GM20431 (cell line): Measurements from ENCODE around the gene CFAP43.
"Not testable (repeated sequence)": the region's sequence is repeated elsewhere in the genome, so short reads cannot be mapped to it uniquely, and the experiment has no call there.

Experiments
- in situ Hi-C: fragments of 300-500 bp; cut with MseI, MboI; formaldehyde crosslinking; loops from one replicate; pipeline ENCODE4 v1.15.0; 2020; ENCODE audit warnings: low sequenced_read_pairs; ENCODE audit not compliant: unreplicated experiment

Gene CFAP43

DNA sequence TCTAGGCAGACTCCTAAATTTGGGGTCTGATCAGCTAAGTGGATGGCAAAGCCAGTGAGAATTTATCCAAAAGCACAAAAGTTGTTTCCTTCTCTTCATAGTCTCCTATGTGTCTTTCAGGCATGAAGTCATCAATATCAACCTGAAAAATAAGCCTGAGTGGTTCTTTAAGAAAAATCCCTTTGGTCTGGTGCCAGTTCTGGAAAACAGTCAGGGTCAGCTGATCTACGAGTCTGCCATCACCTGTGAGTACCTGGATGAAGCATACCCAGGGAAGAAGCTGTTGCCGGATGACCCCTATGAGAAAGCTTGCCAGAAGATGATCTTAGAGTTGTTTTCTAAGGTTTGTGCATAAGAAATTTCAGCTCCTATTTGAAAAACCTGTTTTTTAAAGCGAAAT is 27.3 kb upstream of the CFAP43 start:
- in situ Hi-C loops = no loop called here

DNA sequence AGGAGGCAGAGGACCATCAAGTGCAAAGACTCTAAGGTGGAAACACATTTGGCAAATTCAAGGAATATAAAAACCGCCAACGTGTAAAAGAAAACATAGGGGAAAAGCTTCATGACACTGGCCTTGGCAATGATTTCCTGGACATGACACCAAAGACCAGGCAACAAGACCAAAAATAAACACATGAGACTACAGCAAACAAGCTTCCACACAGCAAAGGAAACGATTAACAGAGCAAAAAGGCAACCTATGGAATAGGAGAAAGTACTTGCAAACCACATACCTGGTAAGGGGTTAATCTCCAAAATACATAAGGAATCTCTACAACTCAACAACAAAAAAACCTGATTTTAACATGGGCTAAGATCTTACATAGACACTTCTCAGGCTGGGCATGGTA is 26.0 kb upstream of the CFAP43 start:
- in situ Hi-C loops = no loop called here

DNA sequence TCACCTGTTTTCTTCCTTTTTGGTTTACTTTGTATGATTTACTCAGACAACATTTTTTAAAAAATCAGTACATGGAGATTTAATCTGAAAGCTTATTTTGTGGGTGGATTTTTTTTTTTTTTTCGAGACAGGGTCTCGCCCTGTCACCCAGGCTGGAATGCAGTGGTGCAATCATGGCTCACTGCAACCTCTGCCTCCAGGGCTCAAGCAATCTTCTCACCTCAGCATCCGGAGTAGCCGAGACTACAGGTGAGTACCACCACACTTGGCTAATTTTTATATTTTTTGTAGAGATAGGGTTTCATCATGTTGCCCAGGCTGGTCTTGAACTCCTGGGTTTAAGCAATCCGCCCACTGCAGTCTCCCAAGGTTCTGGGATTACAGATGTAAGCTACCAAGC is 25.1 kb upstream of the CFAP43 start:
- in situ Hi-C loops = no loop called here

DNA sequence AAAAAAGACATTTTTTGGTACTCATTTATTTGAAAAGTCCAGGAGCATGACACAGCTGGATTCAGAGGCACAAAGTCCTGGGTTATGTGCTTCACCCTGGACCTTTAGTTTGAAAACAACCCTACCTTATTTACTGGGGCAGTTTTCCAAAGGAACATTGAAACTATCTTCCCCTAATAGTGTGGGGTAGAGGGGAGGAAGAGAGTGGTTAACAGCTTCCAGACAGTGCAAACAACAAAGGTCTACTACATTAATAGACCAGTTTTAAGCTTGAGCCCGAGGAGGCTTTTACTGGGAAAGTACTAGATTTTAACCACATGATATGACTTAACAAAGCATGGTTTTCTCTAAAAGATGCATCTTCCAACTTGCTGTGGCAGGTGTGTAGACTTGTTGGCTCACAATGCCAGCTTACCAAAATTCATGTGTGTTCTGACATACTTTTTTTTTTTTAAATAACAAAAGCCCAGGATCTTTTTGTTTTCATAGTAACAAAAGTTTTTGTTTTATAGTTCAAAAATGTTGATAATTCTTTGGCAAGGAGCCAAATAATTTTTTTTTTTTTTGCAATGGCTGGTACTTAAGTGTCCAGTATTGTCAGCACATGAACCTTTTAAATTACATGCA is 24.3 kb upstream of the CFAP43 start:
- in situ Hi-C loops = no loop called here

- in situ Hi-C loops = no loop called here
Measured at GRCh38 chr10:104255311-104255981, 23.3 kb upstream of the CFAP43 start.

GRCh38 chr10:104254493-104255310 is 22.5 kb upstream of the CFAP43 start, which contains the start of gene GSTO1:
TSS of gene GSTO1 (plus strand) at chr10:104254892. CDS start at chr10:104254929, 37 bp downstream.
- in situ Hi-C loops = no loop called here

- in situ Hi-C loops = no loop called here
Measured at GRCh38 chr10:104253606-104254410, 21.6 kb upstream of the CFAP43 start.

- in situ Hi-C loops = no loop called here
Measured at GRCh38 chr10:104253106-104253505, 20.9 kb upstream of the CFAP43 start.

- in situ Hi-C loops = no loop called here
Measured at GRCh38 chr10:104252368-104252767, 20.2 kb upstream of the CFAP43 start.

GRCh38 chr10:104251443-104251842 is 19.3 kb upstream of the CFAP43 start:
- in situ Hi-C loops = no loop called here

DNA sequence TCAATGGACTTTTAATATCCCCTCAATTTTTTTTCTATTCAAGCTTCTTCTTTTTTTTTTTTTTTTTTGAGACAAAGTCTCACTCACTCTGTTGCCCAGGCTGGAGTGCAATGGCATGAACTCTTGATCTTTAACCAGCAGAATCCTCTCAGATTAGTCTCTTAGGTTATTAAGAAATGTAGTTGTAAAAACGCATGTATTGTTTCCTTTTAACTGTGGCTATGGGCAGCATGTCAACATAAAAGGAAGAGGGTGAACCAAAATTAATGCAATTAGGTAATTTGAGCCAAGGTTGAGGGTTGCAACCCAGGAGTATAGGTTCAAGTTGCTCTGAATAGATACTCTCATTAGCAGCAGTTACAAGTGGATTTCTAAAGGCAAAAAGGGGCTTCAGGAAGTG is 18.2 kb upstream of the CFAP43 start:
- in situ Hi-C loops = no loop called here

DNA sequence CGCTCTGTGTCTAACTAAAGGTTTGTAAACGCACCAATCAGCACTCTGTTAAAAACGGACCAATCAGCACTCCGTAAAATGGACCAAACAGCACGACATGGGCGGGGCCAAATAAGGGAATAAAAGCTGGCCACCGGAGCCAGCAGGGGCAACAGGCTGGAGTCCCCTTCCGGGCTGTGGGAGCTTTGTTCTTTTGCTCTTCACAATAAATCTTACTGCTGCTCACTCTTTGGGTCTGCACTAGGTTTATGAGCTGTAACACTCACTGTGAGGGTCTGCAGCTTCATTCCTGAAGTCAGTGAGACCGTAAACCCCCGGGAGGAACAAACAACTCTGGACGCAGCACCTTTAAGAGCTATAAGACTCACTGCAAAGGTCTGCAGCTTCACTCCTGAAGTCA is 16.8 kb upstream of the CFAP43 start:
- in situ Hi-C loops = not testable (repeated sequence)

GRCh38 chr10:104247513-104248146 is 15.5 kb upstream of the CFAP43 start:
- in situ Hi-C loops = no loop called here

GRCh38 chr10:104246976-104247375 is 14.8 kb upstream of the CFAP43 start:
- in situ Hi-C loops = no loop called here

DNA sequence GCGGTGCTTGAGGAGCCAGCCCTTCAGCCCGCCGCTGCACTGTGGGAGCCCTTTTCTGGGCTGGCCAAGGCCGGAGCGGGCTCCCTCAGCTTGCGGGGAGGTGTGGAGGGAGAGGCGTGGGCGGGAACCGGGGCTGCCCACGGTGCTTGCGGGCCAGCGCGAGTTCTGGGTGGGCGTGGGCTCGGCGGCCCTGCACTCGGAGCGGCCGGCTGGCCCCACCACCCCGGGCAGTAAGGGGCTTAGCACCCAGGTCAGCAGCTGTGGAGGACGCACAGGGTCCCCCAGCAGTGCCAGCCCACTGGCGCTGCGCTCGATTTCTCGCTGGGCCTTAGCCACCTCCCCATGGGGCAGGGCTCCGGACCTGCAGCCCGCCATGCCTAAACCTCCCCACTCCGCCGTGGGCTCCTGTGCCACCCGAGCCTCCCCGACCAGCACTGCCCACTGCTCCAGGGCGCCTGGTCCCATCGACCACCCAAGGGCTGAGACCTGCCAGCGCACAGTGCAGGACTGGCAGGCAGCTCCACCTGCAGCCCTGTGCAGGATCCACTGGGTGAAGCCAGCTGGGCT is 13.0 kb upstream of the CFAP43 start:
- in situ Hi-C loops = no loop called here

DNA sequence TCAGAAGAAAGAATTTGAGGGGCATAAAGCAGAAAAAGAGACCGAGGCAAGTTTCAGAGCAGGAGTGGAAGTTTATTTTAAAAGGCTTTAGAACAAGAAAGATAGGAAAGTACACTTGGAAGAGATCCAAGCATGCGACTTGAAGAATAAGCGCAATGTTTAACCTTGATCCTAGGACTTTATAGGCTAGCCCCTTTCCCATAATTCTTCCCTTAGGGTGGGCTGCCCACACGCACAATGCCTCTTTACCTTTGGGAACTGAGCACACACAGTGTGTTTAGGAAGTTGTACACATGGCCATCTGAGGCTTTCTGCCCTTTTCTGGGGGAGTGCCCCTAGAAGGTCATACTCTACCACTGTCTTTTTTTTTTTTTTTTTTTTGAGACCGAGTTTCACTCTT is 11.3 kb upstream of the CFAP43 start:
- in situ Hi-C loops = no loop called here

DNA sequence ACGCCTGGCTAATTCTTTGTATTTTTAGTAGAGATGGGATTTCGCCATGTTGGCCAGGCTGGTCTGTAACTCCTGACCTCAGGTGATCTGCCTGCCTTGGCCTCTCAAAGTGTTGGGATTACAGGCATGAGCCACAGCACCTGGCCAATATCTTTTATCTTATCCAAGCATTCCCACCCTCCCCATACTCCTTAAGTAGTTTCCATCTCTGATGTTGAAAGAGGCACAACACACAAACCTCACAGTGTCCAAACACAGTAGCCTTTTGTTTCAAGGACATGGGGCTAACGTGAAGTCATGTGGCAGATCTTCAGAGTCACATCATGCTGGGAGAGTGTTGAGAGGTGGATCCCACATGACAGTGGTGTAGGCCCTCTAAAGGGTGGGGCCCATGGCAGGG is 10.8 kb upstream of the CFAP43 start:
- in situ Hi-C loops = not testable (repeated sequence)

GRCh38 chr10:104242545-104242944 is 10.4 kb upstream of the CFAP43 start:
- in situ Hi-C loops = no loop called here

- in situ Hi-C loops = no loop called here
Measured at GRCh38 chr10:104240078-104240477, 7.9 kb upstream of the CFAP43 start.

- in situ Hi-C loops = no loop called here
Measured at GRCh38 chr10:104235801-104236200, 3.6 kb upstream of the CFAP43 start.
